H1 (cell line): ENCODE measurements around the gene ARHGAP26. TPM values are rescaled to one million over a fixed set of nuclear protein-coding genes. Genes with fewer than 3 reads are reported as not detected.

Experiments
- CTCF ChIA-PET: fragments of 300-600 bp; sonication (Branson Sonifier 250); formaldehyde crosslinking; loops from one replicate; lab custom pipeline; 2021; ENCODE audit not compliant: partially characterized antibody; lab: Charles Lee
- POLR2A ChIA-PET: fragments of 300-600 bp; sonication (Branson Sonifier 250); formaldehyde crosslinking; loops from one replicate; lab custom pipeline; 2021; ENCODE audit warnings: inconsistent platforms; ENCODE audit not compliant: partially characterized antibody; lab: Charles Lee
- DNase-seq, 2 experiments: peaks; one replicate each; pipeline versions ENCODE4 v3.0.0 to v3.0.0-alpha.2; 2010 to 2022; ENCODE audit warnings: low spot score in 2 of 2, low read depth in 1 of 2, mixed read lengths in 1 of 2
- FAIRE-seq: peaks from 2 replicates; lab custom pipeline; 2011; peaks lifted over from hg19 to GRCh38; lab: Jason Lieb, UNC
- H2AFZ ChIP-seq: 2 replicates; pipeline ENCODE4 v1.8.1; 2012; ENCODE audit warnings: low read length, inconsistent platforms
- H2AK5ac ChIP-seq: 2 replicates; pipeline ENCODE4 v1.6.1; 2013; ENCODE audit warnings: low read depth, low read length
- H2BK120ac ChIP-seq: replicated peaks from 2 replicates; pipeline ENCODE3; 2013; ENCODE audit warnings: low read depth, low read length, inconsistent platforms
- H2BK12ac ChIP-seq: 2 replicates; pipeline ENCODE4 v1.6.1; 2013; ENCODE audit warnings: low read depth, low read length
- H2BK15ac ChIP-seq: 2 replicates; pipeline ENCODE4 v1.6.1; 2013; ENCODE audit warnings: low read length
- H2BK20ac ChIP-seq: 2 replicates; pipeline ENCODE4 v1.6.1; 2013; ENCODE audit warnings: low read length
- H2BK5ac ChIP-seq: 2 replicates; pipeline ENCODE4 v1.6.1; 2013; ENCODE audit warnings: low read depth, low read length
- H3K14ac ChIP-seq: 2 replicates; pipeline ENCODE4 v1.6.1; 2013; ENCODE audit warnings: inconsistent platforms; ENCODE audit not compliant: insufficient read length
- H3K18ac ChIP-seq: 2 replicates; pipeline ENCODE4 v1.6.1; 2013; ENCODE audit warnings: low read length; ENCODE audit errors: extremely low read depth
- H3K23ac ChIP-seq: 2 replicates; pipeline ENCODE4 v1.6.1; 2013; ENCODE audit warnings: inconsistent platforms; ENCODE audit not compliant: insufficient read length
- H3K23me2 ChIP-seq: 2 replicates; pipeline ENCODE4 v1.6.1; 2013; ENCODE audit warnings: low read depth, low read length
- H3K27ac ChIP-seq: 2 replicates; pipeline ENCODE4 v1.6.1; 2011; ENCODE audit warnings: low read depth, low read length, inconsistent platforms
- H3K27me3 ChIP-seq, 4 experiments: replicated peaks in 1 of 4; 1 replicate in 1 of 4; 2 replicates in 3 of 4; pipeline versions ENCODE4 v1.6.1 to v1.8.1; 2011 to 2013; ENCODE audit warnings: low read length in 3 of 4, mild to moderate bottlenecking in 3 of 4, inconsistent platforms in 2 of 4, mixed read lengths in 2 of 4, moderate library complexity in 1 of 4; ENCODE audit not compliant: control insufficient read depth in 3 of 4, insufficient read depth in 3 of 4; ENCODE audit errors: extremely low read depth in 1 of 4
- H3K36me3 ChIP-seq, 4 experiments: 2 replicates each; pipeline versions ENCODE4 v1.6.1 to v1.8.1; 2011 to 2013; ENCODE audit warnings: mild to moderate bottlenecking in 4 of 4, low read length in 3 of 4, moderate library complexity in 2 of 4, control low read depth in 1 of 4, inconsistent platforms in 1 of 4; ENCODE audit not compliant: insufficient read depth in 4 of 4, control insufficient read depth in 2 of 4
- H3K4ac ChIP-seq: replicated peaks from 2 replicates; pipeline ENCODE3; 2013; ENCODE audit warnings: low read length, low read depth, mixed read lengths, inconsistent platforms; ENCODE audit not compliant: insufficient read length
- H3K4me1 ChIP-seq, 4 experiments: replicated peaks in 1 of 4; 1 replicate in 1 of 4; 2 replicates in 3 of 4; pipeline versions ENCODE4 v1.6.1 to v1.8.1; 2011 to 2013; ENCODE audit warnings: low read length in 3 of 4, inconsistent platforms in 2 of 4, mixed read lengths in 1 of 4; ENCODE audit not compliant: insufficient read depth in 4 of 4, control insufficient read depth in 3 of 4
- H3K4me2 ChIP-seq, 2 experiments: 2 replicates each; pipeline versions ENCODE4 v1.6.1 to v1.8.1; 2011 to 2013; ENCODE audit warnings: low read depth in 2 of 2, low read length in 2 of 2, control low read depth in 1 of 2, inconsistent platforms in 1 of 2, mild to moderate bottlenecking in 1 of 2; ENCODE audit not compliant: insufficient read depth in 1 of 2
- H3K4me3 ChIP-seq, 4 experiments: fragments of 200-600, 300-600 bp in 1 of 4; sonication (generic), shearing (Covaris generic), sonication (Bioruptor Twin) in 1 of 4; 2 replicates each; pipeline versions ENCODE4 v1.5.1 to v1.8.1; 2011 to 2016; ENCODE audit warnings: low read length in 4 of 4, low read depth in 3 of 4, control low read depth in 2 of 4, inconsistent platforms in 2 of 4, mild to moderate bottlenecking in 2 of 4, mixed read lengths in 1 of 4, moderate library complexity in 1 of 4; ENCODE audit not compliant: insufficient read depth in 2 of 4; ENCODE audit errors: extremely low read depth in 1 of 4
- H3K56ac ChIP-seq: replicated peaks from 2 replicates; pipeline ENCODE3; 2013; ENCODE audit warnings: low read depth, mild to moderate bottlenecking, mixed read lengths, low read length, inconsistent platforms; ENCODE audit not compliant: insufficient read length
- H3K79me1 ChIP-seq: 2 replicates; pipeline ENCODE4 v1.6.1; 2013; ENCODE audit warnings: low read depth, low read length, control low read depth
- H3K79me2 ChIP-seq, 2 experiments: 2 replicates each; pipeline versions ENCODE4 v1.6.1 to v1.8.1; 2012 to 2013; ENCODE audit warnings: low read length in 2 of 2, mild to moderate bottlenecking in 2 of 2, inconsistent platforms in 1 of 2; ENCODE audit not compliant: insufficient read depth in 2 of 2, control insufficient read depth in 1 of 2
- H3K9ac ChIP-seq, 4 experiments: replicated peaks in 1 of 4; 1 replicate in 1 of 4; 2 replicates in 3 of 4; pipeline versions ENCODE4 v1.6.1 to v1.8.1; 2011 to 2013; ENCODE audit warnings: low read depth in 3 of 4, low read length in 3 of 4, control low read depth in 2 of 4, mild to moderate bottlenecking in 2 of 4, moderate library complexity in 2 of 4, inconsistent platforms in 1 of 4; ENCODE audit errors: extremely low read depth in 1 of 4
- H3K9me3 ChIP-seq, 2 experiments: 2 replicates each; pipeline versions ENCODE4 v1.6.1 to v1.8.1; 2012 to 2013; ENCODE audit warnings: mild to moderate bottlenecking in 2 of 2, moderate library complexity in 2 of 2, control low read depth in 1 of 2, inconsistent platforms in 1 of 2, low read depth in 1 of 2, low read length in 1 of 2, mixed read lengths in 1 of 2; ENCODE audit not compliant: insufficient read depth in 2 of 2
- H4K20me1 ChIP-seq, 2 experiments: replicated peaks in 1 of 2; 2 replicates each; pipeline versions ENCODE3 to v1.8.1; 2011 to 2013; ENCODE audit warnings: inconsistent platforms in 2 of 2, low read length in 2 of 2, mild to moderate bottlenecking in 1 of 2; ENCODE audit not compliant: insufficient read depth in 2 of 2, control insufficient read depth in 1 of 2
- H4K5ac ChIP-seq: 2 replicates; pipeline ENCODE4 v1.6.1; 2013; ENCODE audit warnings: low read length, low read depth, mixed read lengths, inconsistent platforms; ENCODE audit not compliant: insufficient read length
- H4K8ac ChIP-seq: 2 replicates; pipeline ENCODE4 v1.8.0; 2013; ENCODE audit warnings: mild to moderate bottlenecking, moderate library complexity, low read length, inconsistent platforms; ENCODE audit not compliant: insufficient read depth; ENCODE audit errors: extremely low read depth
- H4K91ac ChIP-seq: replicated peaks from 2 replicates; pipeline ENCODE3; 2013; ENCODE audit warnings: low read length, mixed read lengths, inconsistent platforms; ENCODE audit not compliant: insufficient read length
- CHD2 ChIP-seq: IDR thresholded peaks from 2 replicates; pipeline ENCODE4 v1.6.1; 2012; ENCODE audit warnings: low read length, improper control_type of control experiment
- JUN ChIP-seq: IDR thresholded peaks from 2 replicates; pipeline ENCODE4 v1.6.1; 2011; ENCODE audit warnings: low read depth, mild to moderate bottlenecking, improper control_type of control experiment, low read length
- WGBS, 2 experiments: shearing (Covaris generic) in 1 of 2; methylation state at CpG; one replicate each; pipeline versions ENCODE4 v1.1.6 to v1.1.7; 2013 to 2015; ENCODE audit warnings: low lambda C conversion rate in 2 of 2, mixed read lengths in 2 of 2, inconsistent platforms in 1 of 2, low coverage in 1 of 2, missing lambda C conversion rate in 1 of 2; ENCODE audit not compliant: insufficient replicate concordance in 2 of 2, insufficient coverage in 1 of 2, insufficient read length in 1 of 2; ENCODE audit errors: extremely low coverage in 1 of 2, missing lambda C conversion rate in 1 of 2; 5-methylcytosine and 5-hydroxymethylcytosine counted together
- polyA plus RNA-seq, 7 experiments: library from polyadenylated mRNA; depleted of rRNA in 3 of 7; stranded (reverse) in 5 of 7; unstranded in 2 of 7; fragments of >200 nt in 5 of 7; fragments of 200-250 nt in 2 of 7; gene quantifications; 1 replicate in 5 of 7; 2 replicates in 1 of 7; 4 replicates in 1 of 7; pipeline versions ENCODE4 v1.2.1 to v1.2.3, GENCODE V29; 2011 to 2013; ENCODE audit warnings: missing spikeins in 2 of 7, mixed read lengths in 2 of 7
- total RNA-seq: library from RNA; stranded (reverse); fragmentation: NEBNext Ultra II Directional; extraction: Animal tissue kit (Norgen Biotek cat#: 25700); gene quantifications from 2 replicates; pipeline ENCODE4 v1.2.1, GENCODE V29; 2021
- TF ChIP-seq, protein P1 (sequence below): IDR thresholded peaks from 2 replicates; pipeline ENCODE4 v1.6.1; 2012; ENCODE audit warnings: low read length, inconsistent platforms

The ARHGAP26 gene
- total and polyA plus RNA-seq, 2 of the 8 experiments (the other 6 are each of a cell fraction or from before 2014, with no cell fraction given), result 7.1 to 24.8 TPM

DNA sequence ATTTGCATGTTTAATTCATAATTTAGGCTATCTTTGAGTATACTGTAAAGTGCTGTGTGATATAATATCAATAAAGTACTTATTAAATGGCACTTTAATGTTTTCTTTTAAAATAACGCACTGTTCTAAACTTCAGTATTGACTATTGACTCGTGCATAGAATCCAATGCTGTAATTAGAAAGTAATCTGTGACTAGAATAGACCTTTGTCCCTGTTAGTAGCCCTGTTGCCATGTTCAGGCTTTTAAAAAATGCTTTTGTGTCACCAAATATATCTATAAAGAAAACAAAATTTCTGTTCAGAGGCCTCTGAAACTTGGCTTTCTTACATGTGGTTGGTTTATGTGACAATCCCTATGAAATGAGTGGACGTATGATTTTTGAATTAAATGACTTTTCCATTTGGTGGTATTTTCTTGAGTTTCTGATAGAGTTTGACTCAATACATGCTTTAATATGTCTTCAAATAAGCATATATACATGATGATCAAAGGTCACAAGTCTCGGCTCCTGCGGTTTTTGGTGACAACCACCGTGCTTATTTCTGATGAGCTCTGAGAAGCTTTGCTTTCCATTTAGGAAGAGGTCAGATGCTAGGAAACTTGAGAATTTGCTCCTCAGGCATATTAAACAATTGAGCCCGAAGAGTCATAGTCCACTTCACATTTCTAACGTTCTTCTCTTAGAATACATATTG is 458.6 kb downstream of the ARHGAP26 start:
- H4K20me1 ChIP-seq, result no peaks in the 10 kb centered on the region
- peaks cover 0 to 7% (median 3%) of the 10 kb centered on the region in 4 experiments; a peak in 4 of 7 replicates for H3K4me1 ChIP-seq
- H3K4me3 ChIP-seq, result no peak overlapping the region
- FAIRE-seq (no peak), DNase-seq (no peak)
- H3K9me3 ChIP-seq, result no peaks in the 10 kb centered on the region
- no peak overlapping the region for H2BK5ac ChIP-seq
- no peak overlapping the region for H3K14ac ChIP-seq
- H4K8ac ChIP-seq, result no peak overlapping the region
- ChIA-PET POLR2A (interaction anchor here (1.2 kb wide), 1 partner anchor 10 kb away, joined by 3 read pairs; no protein-coding TSS in a partner anchor), CTCF (interaction anchor here (0.9 to 2.1 kb wide), 4 partner anchors 10 to 251 kb away, joined by 3 to 8 read pairs (median 4); no protein-coding TSS in a partner anchor)
- H3K4me2 ChIP-seq, result no peak overlapping the region
- no peak overlapping the region for H2AFZ ChIP-seq
- no peak overlapping the region for H3K27ac ChIP-seq
- no peak overlapping the region for H2BK20ac ChIP-seq
- no peaks in the 10 kb centered on the region for H3K36me3 ChIP-seq
- no peak overlapping the region for H2BK15ac ChIP-seq
- H3K18ac ChIP-seq, result no peak overlapping the region
- H4K5ac ChIP-seq, result no peak overlapping the region
- H2BK120ac ChIP-seq, result no peak overlapping the region
- H3K27me3 ChIP-seq, result no peaks in the 10 kb centered on the region
- H3K9ac ChIP-seq, result no peak overlapping the region
- H3K23ac ChIP-seq, result no peak overlapping the region
- WGBS, 2 experiments, result 96% methylated on average over 8 of the region's 8 CpGs; no CpG with 5 or more reads in 1 of the 2 experiments
- TF ChIP-seq, protein P1, sequence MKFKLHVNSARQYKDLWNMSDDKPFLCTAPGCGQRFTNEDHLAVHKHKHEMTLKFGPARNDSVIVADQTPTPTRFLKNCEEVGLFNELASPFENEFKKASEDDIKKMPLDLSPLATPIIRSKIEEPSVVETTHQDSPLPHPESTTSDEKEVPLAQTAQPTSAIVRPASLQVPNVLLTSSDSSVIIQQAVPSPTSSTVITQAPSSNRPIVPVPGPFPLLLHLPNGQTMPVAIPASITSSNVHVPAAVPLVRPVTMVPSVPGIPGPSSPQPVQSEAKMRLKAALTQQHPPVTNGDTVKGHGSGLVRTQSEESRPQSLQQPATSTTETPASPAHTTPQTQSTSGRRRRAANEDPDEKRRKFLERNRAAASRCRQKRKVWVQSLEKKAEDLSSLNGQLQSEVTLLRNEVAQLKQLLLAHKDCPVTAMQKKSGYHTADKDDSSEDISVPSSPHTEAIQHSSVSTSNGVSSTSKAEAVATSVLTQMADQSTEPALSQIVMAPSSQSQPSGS, result no peak
- TF ChIP-seq JUN (no peak), CHD2 (no peak)
- H3K79me2 ChIP-seq, result no peaks in the 10 kb centered on the region
- H3K4ac ChIP-seq, result no peak overlapping the region
- H4K91ac ChIP-seq, result no peak overlapping the region
- H2AK5ac ChIP-seq, result no peak overlapping the region
- H3K23me2 ChIP-seq, result no peaks in the 10 kb centered on the region
- no peak overlapping the region for H2BK12ac ChIP-seq
- no peak overlapping the region for H3K56ac ChIP-seq
- no peaks in the 10 kb centered on the region for H3K79me1 ChIP-seq
